HG03558 (cell line): ENCODE results near the gene SCAI.
"Not testable (repeated sequence)": the region's sequence is repeated elsewhere in the genome, so short reads cannot be mapped to it uniquely, and the experiment has no call there.

Experiments
- ATAC-seq: cut with Tn5 transposase; IDR thresholded peaks from one replicate; pipeline ENCODE4 v1.9.1; 2021; ENCODE audit warnings: moderate number of reproducible peaks; ENCODE audit not compliant: unreplicated experiment; ENCODE audit errors: extremely low read depth

The SCAI gene

GRCh38 chr9:125143377-125144090, at the start of gene SCAI:
SCAI (minus strand) TSS chr9:125143528; CDS start chr9:125143437, 91 bp downstream.
- peak; percentile 94 for ATAC-seq

GRCh38 chr9:125190361-125190801, 47.1 kb upstream of the SCAI start:
- no peak for ATAC-seq

DNA sequence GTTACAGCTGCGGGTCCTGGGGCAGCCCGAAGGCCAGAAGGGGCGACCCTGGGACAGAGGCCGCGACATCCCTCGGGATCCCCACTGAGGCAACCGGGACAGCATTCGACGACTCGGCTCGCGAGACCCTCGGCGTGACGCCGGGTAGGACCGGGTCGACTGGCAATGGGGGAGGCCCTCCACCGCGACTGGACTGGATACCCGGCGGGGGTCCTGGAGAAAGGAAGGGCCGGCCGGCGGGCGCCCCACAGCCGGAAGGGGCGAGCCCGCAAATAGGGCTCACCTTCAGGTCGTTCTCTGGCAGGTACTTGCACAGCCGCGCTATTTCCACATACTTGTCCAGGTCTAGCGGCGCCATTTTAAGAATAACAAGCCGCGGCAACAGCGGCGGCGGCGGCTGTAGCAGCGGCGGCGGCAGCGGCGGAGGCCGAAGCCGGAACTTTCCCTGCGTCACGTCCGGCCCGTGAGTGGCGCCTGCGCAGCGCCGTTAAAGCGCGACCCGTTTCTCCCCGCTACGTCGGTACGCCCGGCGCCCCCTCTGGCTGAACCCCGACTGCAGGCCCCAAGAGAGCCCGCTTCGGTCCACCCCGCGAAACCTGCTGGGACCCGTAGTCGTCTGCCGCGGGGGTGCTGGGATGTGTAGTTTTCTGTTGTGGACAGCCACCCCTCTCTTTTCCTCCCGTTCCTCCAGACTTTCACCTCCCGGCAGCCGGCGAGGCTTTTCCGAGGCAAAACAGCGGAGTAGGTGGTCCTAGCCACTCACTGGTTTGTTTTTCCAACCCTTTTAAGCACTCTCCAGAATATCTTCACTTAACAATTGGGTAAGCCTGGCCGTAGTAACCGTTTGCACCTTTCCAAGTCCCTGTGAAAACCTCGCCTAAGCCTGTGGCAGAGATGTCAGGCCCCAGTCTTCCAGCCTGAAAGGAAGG, 46.3 kb upstream of the SCAI start, which contains the start of gene PPP6C:
Gene PPP6C, minus strand, starts transcription at position 443 of the 929 bp plus-strand sequence. Its CDS starts 85 bp downstream, at position 358.
- ATAC-seq = peak; percentile 90

DNA sequence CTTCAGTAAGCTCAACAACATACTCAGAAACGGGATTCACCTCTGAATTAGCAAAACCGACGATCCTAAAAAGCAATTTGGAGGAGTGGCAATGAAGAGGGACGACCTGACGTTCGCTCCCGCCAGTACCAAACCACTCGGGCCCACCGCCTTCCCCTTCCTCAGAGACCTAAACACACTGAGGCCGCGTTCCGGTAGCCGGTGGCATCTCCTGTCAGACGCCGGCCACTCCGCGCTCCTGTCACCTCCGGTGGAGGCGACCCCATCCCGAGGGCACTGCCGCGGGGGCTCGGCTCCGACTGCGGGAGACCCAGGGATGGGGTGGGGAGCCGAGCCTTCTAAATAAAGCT, 45.7 kb upstream of the SCAI start:
- no peak for ATAC-seq

GRCh38 chr9:125183561-125183960, 40.2 kb upstream of the SCAI start:
- ATAC-seq = no peak

DNA sequence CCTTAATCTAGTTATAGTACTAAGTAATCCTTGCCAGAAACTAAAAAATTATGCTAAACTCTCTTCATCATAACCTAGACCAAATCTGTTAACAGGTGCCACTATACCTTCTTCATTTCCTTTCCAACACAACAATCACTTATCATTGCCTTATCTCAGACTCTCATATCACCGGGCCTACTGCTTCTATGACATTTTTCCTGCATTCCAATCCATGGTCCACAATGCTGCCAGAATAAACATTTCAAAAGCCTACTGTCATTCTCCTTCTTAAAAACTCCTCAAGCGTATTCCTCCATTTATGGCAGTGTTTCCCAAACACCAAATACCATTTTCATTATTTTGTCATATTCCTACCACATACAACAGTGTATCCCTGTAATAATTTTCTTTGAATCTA, 39.7 kb upstream of the SCAI start:
- ATAC-seq = no peak

DNA sequence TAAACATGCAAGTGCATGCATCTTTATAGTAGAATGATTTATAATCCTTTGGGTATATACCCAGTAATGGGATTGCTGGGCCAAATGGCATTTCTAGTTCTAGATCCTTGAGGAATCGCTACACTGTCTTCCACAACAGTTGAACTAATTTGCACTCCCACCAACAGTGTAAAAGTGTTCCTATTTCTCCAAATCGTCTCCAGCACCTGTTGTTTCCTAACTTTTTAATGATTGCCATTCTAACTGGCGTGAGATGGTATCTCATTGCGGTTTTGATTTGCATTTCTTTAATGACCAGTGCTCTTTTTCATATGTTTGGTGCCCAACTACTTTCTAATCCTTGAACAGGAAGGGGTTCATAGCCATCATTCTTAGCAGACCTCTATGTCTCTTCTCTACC, 38.4 kb upstream of the SCAI start:
- not testable (repeated sequence) for ATAC-seq

GRCh38 chr9:125180876-125181275, 37.5 kb upstream of the SCAI start:
- ATAC-seq = no peak

DNA sequence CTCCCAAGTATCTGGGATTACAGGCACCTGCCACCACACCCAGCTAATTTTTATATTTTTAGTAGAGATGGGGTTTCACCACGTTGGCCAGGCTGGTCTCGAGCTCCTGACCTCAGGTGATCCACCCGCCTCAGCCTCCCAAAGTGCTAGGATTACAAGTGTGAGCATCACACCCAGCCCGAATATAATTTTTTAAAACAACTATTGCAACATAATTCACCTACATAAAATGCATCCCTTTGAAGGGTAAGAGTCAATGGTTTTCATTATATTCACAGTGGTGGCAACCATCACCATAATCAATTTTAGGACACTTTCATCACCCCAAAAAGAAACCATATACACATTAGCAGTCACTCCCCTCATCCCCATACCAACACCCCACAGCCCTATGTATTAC, 36.4 kb upstream of the SCAI start:
- ATAC-seq = not testable (repeated sequence)

DNA sequence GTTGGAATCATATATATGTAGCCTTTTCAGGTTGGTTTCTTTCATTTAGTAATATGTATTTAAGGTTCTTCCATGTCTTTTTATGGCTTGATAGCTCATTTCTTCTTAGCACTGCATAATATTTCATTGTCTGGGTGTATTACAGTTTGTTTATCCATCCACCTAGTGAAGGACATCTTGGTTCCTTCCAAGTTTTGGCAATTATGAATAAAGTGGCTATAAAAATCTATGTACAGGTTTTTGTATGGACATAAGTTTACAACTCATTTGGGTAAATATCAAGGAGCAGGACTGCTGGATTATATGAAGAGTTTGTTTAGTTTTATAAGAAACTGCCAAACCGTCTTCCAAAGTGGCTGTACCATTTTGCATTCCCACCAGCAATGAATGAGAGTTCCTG, 34.6 kb upstream of the SCAI start:
- no peak for ATAC-seq

DNA sequence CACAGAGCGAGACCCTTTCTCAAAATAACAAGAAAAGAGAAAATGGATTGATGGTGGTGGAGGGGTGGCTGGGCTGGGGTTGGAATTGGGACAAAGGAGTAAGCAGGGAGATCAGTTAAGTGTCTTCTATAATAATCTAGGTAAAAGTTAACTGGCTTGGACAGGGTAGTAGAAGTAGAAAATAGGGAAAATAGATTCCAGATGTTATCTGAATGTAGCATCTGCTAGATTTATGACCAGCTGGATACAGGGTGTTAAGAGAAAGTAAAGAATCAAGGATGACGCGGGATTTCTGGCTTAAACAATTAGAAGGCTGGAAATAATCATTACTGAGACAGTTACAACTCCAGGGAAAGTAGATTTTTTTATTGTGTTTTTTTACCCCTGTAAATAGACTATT, 33.3 kb upstream of the SCAI start:
- no peak for ATAC-seq

- ATAC-seq = no peak
Observed at GRCh38 chr9:125172031-125172755, 28.9 kb upstream of the SCAI start.

- no peak for ATAC-seq
Observed at GRCh38 chr9:125169895-125170294, 26.6 kb upstream of the SCAI start.

DNA sequence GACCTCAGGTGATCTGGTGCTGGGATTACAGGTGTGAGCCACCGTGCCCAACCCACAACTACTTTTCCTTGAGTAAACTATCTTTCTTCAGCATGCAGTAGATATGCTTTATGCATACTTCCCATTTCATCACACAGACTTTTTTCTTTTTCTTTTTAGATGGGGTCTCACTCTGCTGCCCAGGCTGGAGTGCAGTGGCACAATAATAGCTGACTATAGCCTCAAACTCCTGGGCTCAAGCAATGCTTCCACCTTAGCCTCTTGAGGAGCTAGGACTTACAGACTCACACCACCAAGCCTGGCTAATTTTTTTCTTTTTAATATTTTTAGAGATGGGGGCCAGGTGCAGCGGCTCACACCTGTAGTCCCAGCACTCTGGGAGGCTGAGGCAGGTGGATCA, 23.4 kb upstream of the SCAI start:
- no peak for ATAC-seq

- ATAC-seq = not testable (repeated sequence)
Observed at GRCh38 chr9:125162891-125163290, 19.6 kb upstream of the SCAI start.

- ATAC-seq = no peak
Observed at GRCh38 chr9:125161284-125161918, 18.1 kb upstream of the SCAI start.

- no peak for ATAC-seq
Observed at GRCh38 chr9:125160750-125161149, 17.4 kb upstream of the SCAI start.

DNA sequence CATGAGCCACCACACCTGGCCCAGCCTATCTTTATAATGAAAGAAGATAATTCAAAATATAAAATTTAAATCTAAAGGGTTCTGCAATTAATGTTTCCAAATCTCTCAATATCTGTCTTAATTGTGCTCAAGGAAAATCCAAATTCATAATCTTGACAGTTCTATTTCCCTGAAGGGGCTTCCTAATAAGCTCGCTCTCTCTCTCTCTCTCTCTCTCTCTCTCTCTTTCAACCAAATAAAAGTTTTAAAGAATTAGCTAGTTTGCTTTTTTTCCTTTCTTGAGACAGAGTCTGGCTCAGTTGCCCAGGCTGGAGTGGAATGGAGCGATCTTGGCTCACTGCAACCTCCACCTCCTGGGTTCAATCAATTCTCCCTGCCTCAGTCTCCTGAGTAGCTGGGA, 13.2 kb upstream of the SCAI start:
- ATAC-seq = no peak

DNA sequence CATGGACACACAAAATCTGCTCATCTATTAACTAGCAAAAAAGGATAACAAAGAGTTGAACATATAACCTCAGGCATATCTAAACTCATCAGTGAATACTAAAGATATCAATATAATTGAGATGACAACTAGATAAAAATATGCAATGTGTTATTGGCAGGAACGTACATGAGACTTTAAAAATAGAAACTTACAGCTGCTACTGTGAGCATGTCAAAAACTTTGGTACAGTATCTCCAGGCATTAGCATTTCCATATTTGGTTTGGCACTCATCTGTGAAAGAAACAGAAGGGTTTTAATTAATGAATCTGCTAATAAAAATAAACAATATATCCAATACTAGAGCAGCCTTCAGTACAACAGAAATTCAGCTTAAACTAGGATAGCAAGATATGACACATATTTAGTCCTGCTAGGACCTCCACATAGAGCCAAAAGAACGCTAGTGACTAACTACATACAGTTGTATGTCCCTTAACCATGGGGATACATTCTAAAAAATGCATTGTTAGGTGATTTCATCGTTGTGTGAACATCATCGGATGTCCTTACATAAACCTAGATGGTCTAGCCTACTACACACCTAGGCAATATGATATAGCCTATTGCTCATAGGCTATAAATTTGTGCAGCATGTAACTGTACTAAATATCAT, 10.5 kb upstream of the SCAI start:
- ATAC-seq = no peak

GRCh38 chr9:125151730-125152129, 8.4 kb upstream of the SCAI start:
- ATAC-seq = no peak
